ENCODE data around the gene ATRNL1.

Gene ATRNL1

DNA sequence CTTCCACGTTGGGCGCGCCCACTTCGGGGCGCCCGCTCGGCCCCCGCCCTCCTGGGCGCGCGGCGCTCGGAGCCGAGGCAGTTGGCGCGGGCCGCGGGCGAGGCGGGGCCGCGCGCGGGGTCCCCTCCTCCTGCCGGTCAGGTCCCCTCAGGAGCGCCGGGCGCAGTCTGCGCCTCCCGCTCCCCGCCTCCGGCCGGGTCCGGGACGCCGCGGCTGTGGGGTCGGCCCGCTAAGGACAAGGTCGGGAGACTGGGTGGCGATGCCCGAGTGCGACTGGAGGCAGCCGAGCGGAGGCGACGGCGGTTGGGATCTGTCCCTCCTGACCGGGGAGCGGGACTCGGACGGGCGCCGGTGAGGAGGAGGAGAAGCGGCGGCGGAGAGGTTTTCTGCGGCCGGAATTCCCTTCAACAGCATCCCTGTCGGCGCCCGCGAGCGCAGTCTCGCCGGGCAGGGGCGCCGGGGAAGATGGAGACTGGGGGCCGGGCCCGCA is at the start of gene ATRNL1:
Gene ATRNL1, plus strand, starts transcription at position 80 of the 490 bp plus-strand sequence. Its CDS starts 386 bp downstream, at position 466.
- in situ Hi-C loops (cut with HindIII; ENCODE audit: low sequenced_read_pairs) = no loop called here

DNA sequence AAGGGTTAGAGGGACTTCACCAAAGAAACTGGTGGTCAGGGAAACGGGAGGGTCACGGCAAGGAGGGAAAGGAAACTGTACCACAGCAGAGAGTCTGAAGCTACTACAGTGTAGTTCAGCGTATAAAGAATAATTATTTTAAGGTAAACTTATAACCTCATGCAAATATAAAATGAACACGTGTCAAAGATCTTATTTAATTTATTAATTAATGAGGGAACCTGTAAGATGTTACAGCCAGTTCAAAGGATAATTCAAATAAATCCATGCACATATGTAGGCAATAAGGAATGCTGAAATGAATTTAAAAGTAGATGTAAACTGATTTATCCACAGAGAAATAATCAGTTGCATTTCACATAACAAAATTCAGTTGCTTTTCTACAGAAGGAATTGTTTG is 49.4 kb upstream of the ATRNL1 start:
- in situ Hi-C loops (cut with HindIII; ENCODE audit: low sequenced_read_pairs) = no loop called here

- in situ Hi-C loops (cut with HindIII; ENCODE audit: low sequenced_read_pairs) = no loop called here
These were observed 48.3 kb upstream of the ATRNL1 start for GRCh38 chr10:115044891-115045290.

GRCh38 chr10:115045499-115045898 is 47.7 kb upstream of the ATRNL1 start:
- in situ Hi-C loops (cut with HindIII; ENCODE audit: low sequenced_read_pairs) = no loop called here

DNA sequence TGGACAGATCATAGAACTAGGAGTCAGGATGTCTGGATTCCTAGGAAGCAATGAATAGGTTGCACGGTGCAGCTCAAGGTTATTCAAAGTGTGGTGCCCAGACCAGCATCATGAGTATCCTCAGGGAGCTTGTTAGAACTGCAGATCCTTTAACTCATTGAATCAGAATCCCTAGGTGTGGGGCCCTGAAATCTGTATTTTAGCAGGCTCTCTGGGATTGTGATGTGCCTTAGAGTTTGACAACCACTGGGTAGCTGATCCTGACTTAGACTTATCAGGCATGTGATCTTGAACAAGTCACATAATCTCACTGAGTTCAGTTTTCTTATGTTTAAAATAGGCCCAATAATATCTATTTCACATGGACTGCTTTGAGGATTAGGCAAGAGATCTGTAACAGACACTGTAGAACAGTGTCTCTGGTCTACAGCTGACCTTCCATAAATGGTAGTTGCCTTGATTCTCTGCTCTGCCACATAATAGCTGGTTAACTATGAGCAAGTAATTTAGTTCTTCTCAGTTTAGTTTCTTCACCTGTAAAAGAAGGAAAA is 46.4 kb upstream of the ATRNL1 start:
- in situ Hi-C loops (cut with HindIII; ENCODE audit: low sequenced_read_pairs) = no loop called here

- in situ Hi-C loops (cut with HindIII; ENCODE audit: low sequenced_read_pairs) = no loop called here
These were observed 45.5 kb upstream of the ATRNL1 start for GRCh38 chr10:115047705-115048104.

GRCh38 chr10:115049318-115049717 is 43.8 kb upstream of the ATRNL1 start:
- in situ Hi-C loops (cut with HindIII; ENCODE audit: low sequenced_read_pairs) = no loop called here

GRCh38 chr10:115049960-115050359 is 43.2 kb upstream of the ATRNL1 start:
- in situ Hi-C loops (cut with HindIII; ENCODE audit: low sequenced_read_pairs) = no loop called here

DNA sequence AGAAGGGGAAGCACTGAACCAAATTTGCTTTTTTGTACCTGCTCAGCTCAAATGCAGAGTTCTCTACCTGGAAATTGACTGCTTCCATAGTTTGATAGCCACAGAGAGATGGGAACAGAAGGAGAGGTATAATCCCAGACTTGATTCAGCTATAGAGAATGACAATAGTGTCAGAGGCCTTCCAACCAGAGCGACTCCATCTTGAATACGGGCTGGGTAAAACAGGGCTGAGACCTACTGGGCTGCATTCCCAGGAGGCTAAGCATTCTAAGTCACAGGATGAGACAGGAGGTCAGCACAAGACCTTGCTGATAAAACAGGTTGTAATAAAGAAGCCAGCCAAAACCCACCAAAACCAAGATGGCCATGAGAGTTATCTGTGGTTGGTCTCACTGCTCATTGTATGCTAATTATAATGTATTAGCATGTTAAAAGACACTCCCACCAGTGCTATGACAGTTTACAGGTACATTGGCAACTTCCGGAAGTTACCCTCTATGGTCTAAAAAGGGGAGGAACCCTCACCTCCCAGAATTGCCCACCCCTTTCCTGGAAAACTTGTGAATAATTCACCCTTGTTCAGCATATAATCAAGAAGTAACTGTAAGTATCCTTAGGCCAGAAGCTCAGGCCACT is 42.7 kb upstream of the ATRNL1 start:
- in situ Hi-C loops (cut with HindIII; ENCODE audit: low sequenced_read_pairs) = no loop called here

DNA sequence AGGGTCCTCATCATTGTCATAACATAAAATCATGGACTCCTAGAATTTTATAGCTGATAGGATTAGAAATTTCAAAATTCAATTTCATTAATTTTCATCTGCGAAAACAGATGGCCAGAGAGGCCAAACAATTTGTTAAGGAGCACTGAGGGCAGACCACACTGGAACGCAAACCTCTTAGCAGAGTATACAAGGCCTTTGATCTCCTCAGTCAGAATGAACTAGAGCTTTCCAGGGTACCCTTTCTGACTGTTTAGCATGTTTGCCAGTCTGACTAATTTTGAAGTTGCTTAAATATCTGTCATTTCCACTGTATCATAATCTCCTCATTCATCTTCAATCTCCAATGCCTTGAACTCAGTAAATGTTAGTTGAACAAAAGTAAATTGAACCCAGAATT is 41.9 kb upstream of the ATRNL1 start:
- in situ Hi-C loops (cut with HindIII; ENCODE audit: low sequenced_read_pairs) = no loop called here

GRCh38 chr10:115052226-115052625 is 40.9 kb upstream of the ATRNL1 start:
- in situ Hi-C loops (cut with HindIII; ENCODE audit: low sequenced_read_pairs) = no loop called here

DNA sequence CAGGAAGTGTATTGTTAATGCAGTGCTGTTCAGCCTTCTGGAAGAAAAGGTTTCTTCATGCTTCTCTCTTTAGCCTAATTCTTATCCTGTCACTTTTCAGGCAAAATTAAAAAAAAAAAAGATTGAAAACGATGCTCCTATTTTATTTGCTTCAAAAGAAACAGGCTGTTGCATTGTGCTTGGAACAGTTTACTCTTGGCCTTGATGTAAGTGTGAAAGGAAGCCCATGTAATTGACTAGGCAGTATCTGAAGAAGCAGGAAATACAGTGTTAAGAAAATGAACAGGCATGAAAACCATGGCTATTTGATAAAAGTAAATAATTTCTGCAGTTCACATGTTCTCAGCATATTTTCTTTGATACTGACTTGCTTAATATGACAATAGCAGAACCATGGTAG is 40.4 kb upstream of the ATRNL1 start:
- in situ Hi-C loops (cut with HindIII; ENCODE audit: low sequenced_read_pairs) = no loop called here

DNA sequence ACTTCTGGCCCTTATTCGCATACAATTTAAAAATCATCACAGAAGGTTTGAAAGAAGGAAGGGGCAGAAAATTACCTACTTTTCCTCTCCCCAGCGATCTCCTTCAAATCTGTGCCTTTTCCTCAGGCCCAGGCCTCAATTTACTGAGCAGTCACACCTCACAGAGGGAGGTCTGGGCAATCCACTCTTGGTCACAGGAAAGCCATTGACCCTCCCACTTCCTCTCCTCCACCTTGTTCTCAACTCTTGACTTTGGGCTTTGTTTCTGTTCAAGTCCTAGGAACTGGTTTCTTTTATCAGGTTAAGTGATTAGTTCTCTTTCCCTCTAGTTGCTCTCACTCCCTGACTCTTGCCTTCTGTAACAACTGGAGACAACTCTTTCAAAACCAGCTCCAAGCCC is 37.0 kb upstream of the ATRNL1 start:
- in situ Hi-C loops (cut with HindIII; ENCODE audit: low sequenced_read_pairs) = no loop called here

DNA sequence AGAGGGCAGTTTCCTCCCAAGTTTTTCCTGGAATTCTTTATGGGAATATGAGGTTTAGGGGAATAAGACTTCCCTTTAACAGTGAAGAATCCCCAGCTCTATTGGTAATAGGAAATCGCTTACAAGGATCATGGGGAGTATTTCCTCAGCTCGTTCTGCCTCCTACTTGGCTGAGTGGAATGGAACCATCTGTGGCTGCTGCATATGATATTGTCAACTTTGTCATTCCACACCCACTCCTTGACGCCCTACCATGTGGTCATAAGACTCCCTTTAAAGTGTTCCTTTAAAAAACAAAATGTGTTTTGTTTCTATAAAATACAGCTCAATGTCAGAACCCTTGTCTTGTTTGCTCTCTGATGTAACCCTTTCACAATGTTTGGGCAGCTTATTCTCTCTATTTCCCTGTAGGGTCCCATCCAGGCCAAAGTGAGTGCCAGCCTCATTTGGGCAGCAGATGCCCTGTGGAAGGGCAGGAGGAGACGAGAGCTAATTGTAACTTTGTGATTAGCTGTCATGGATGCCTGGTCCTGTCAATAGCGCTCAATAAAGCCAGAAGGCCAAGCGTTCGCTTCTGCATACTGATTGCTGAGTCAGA is 33.8 kb upstream of the ATRNL1 start:
- in situ Hi-C loops (cut with HindIII; ENCODE audit: low sequenced_read_pairs) = no loop called here

DNA sequence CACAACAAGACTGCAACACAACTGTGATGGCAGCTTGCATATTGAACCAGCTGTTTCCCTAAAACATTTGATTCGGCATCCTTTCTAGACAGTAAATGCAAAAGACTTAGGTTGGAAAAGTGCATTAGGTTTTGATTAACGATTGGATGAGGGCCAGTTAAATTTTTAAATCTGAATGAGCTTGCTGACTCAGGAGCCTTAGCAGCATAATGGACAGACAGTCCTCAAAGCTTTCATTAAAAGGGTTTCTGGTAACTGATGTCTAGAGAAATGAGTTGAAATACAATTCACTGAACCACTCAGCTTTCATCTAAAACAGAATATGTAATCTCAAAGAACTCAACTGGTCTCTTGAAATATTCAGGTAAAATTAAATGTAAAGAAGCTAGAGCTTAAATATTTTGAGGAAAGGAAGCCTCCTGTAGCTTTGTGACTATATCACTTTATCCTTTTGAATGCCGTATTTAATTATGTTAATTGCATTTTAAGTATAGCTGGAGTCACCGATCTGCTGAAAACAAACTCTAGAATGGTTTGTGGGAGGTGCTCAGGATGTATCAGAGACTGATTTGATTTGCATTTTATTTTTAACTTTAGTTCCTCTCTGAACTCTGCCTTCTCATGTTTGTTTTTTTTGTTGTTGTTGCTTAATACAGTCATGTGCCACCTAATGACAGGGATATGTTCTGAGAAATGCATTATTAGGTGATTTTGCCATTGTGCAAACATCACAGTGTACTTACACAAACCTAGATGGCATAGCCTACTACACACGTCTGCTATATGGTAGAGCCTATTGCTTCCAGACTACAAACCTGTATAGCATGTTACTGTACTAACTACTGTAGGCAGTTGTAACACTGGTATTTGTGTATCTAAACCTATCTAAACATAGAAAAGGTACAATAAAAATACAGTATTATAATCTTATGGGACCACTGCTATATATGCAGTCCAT is 29.2 kb upstream of the ATRNL1 start:
- in situ Hi-C loops (cut with HindIII; ENCODE audit: low sequenced_read_pairs) = no loop called here

DNA sequence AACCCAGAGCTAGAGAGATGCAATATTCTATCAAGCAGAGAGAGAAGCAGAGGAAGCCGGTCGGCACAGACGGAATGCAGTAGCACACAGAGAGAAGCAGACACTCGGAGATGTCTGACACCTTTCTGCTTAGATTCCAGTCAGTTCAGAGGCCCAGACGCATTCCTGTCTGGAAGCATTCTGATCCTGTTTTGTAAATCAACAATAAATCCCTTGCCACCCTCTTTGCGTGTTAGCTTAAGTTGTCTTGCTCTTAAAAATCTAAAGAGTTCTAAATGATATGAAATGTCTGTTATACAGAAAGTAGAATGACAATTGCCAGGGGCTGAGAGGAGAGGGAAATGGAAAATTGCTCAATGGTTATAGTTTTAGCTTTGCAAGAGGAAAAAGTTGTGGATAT is 27.4 kb upstream of the ATRNL1 start:
- in situ Hi-C loops (cut with HindIII; ENCODE audit: low sequenced_read_pairs) = no loop called here

DNA sequence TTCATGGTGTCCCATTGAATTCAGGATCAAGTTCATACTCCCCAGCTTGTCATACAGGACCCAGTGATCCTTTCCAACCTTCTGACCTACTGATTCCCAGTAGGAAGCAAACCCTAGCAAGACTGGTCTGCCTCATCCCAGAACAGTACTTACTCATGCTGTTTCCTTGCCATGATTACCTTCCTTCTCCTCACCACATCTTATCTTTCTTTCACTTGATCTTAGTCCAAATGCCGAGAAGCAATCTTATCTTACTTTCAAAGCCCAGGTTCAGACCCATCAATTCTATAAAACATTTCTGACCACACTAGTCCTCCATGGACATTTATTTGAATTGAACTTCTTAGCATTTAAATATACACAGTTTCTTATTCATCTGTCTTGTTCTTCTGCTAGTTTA is 26.6 kb upstream of the ATRNL1 start:
- in situ Hi-C loops (cut with HindIII; ENCODE audit: low sequenced_read_pairs) = no loop called here

DNA sequence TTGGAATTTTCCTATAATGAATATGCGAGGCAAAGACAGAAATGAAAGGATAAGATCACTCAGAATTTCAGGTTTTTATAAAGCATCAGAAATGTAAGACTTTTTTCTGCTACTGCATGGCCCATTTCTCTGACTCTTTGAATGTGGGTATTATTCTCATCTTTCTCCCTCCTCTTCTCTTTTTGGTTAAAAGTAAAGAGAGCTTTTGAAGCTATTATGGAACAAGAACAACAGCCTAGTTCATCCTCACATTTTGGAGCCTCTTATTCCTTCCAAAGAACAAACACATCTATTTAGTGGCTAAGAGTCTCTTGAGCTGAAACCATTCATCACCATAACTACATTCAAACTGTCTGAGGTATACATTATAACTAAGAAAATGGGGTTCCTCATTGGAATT is 19.4 kb upstream of the ATRNL1 start:
- in situ Hi-C loops (cut with HindIII; ENCODE audit: low sequenced_read_pairs) = no loop called here

DNA sequence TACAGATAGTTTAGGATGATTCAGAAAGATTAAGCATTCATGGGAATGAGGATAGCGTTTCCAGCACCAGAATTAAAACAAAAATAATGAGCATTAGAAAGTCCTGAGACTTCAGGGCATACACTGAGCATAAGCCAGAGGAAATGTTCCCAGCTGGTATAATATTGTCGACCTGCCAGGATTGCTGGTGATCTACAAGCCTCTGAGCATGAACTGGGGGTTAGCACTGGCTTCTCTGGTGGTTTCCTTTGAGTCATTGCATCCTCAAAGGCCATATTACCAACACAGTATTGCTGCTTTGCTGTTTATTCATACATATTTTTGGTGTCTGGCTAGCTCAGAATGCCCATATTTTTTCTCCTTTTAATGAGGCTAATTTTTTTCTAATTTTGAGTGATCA is 10.7 kb upstream of the ATRNL1 start:
- in situ Hi-C loops (cut with HindIII; ENCODE audit: low sequenced_read_pairs) = no loop called here

DNA sequence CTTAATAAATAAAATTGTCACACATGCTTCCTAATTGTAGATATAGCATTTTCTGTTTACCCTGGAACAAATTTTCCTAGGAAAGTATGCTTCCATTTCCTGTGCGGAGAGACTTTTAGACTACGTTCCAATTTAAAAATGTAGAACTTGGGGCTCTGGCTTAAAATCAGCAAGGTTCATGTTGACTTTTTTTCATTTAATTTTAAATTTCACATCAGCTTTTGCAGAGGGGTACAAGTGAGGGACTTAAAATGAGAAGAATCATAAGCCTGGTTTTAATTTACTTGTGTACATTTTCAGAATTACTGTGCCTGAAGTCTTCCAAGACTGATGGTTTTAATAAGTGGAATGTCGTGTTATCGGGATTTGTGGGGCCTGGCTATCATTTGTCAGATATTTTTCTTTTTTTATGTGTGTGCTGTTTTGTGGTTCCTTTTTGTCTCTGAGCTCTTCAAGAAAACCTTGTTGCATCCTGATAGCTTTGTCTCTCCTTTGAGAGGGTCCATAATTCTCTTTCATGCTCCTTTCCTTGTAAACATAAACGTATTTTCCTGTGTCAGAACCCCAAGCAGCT is 8.8 kb upstream of the ATRNL1 start:
- in situ Hi-C loops (cut with HindIII; ENCODE audit: low sequenced_read_pairs) = no loop called here

- in situ Hi-C loops (cut with HindIII; ENCODE audit: low sequenced_read_pairs) = no loop called here
These were observed 2.0 kb upstream of the ATRNL1 start for GRCh38 chr10:115091161-115091560.

Measured in endothelial cell of hepatic sinusoid (primary cell).